Transverse colon (tissue), 4 donors: ENCODE data around the gene CCDC181. TPM values are rescaled to one million over a fixed set of nuclear protein-coding genes. Genes with fewer than 3 reads are reported as not detected.

Source experiments
- DNase-seq: peaks from one replicate; pipeline ENCODE4 v3.0.0-alpha.2; 2019
- H3K27ac ChIP-seq, 4 donors: fragments of 200-600 bp; sonication (generic); 2 replicates each; pipeline ENCODE4 v1.5.1; 2016 to 2018; ENCODE audit warnings: inconsistent platforms in 4 of 4
- H3K27me3 ChIP-seq: fragments of 200-600 bp; sonication (generic); 2 replicates; pipeline ENCODE4 v1.5.1; 2017; ENCODE audit warnings: inconsistent platforms
- H3K36me3 ChIP-seq, 4 donors: fragments of 200-600 bp; sonication (generic); 2 replicates each; pipeline ENCODE4 v1.5.1; 2017 to 2019; ENCODE audit warnings: inconsistent platforms in 4 of 4
- H3K4me1 ChIP-seq, 4 donors: fragments of 200-600 bp; sonication (generic); 2 replicates each; pipeline ENCODE4 v1.5.1; 2017 to 2020; ENCODE audit warnings: inconsistent platforms in 4 of 4
- H3K4me3 ChIP-seq, 4 donors: fragments of 200-600 bp; sonication (generic); 1 replicate in 1 of 4; 2 replicates in 3 of 4; pipeline versions ENCODE4 v1.5.1 to v1.6.1; 2017 to 2019; ENCODE audit warnings: inconsistent platforms in 4 of 4
- H3K9me3 ChIP-seq, 2 donors: fragments of 200-600 bp; sonication (generic); 2 replicates each; pipeline ENCODE4 v1.5.1; 2017 to 2019; ENCODE audit warnings: inconsistent platforms in 2 of 2
- CTCF ChIP-seq, 5 experiments: fragments of 200-600 bp in 3 of 5; fragments of 450-650 bp in 2 of 5; sonication (generic) in 3 of 5; IDR thresholded peaks; 1 replicate in 2 of 5; 2 replicates in 3 of 5; pipeline ENCODE4 v1.5.1; 2016 to 2017; ENCODE audit warnings: antibody characterized with exemption in 5 of 5, inconsistent platforms in 3 of 5, mild to moderate bottlenecking in 2 of 5, moderate library complexity in 1 of 5
- EP300 ChIP-seq: sonication (generic); formaldehyde crosslinking; IDR thresholded peaks from one replicate; pipeline ENCODE4 v1.6.1; 2017; ENCODE audit warnings: antibody characterized with exemption, low read depth
- POLR2A ChIP-seq: fragments of 450-650 bp; IDR thresholded peaks from one replicate; pipeline ENCODE4 v1.6.1; 2016; ENCODE audit warnings: antibody characterized with exemption, mild to moderate bottlenecking, moderate library complexity
- POLR2AphosphoS5 ChIP-seq, 3 donors: sonication (generic); formaldehyde crosslinking; IDR thresholded peaks; one replicate each; pipeline ENCODE4 v1.6.1; 2016; ENCODE audit warnings: antibody characterized with exemption in 3 of 3
- WGBS, 2 donors: methylation state at CpG; one replicate each; pipeline ENCODE4 v1.1.5; 2018; ENCODE audit warnings: low coverage in 1 of 2; 5-methylcytosine and 5-hydroxymethylcytosine counted together
- in situ Hi-C, 4 donors: fragments of 200-750 bp; cut with MboI; loops; one replicate each; pipeline versions ENCODE4 v1.15.0 to v1.15.1; 2017; ENCODE audit warnings: low sequenced_read_pairs in 3 of 4, low pct_ligation_motif_present in 1 of 4, low pct_unique_long_range_greater_than_20kb in 1 of 4
- intact Hi-C: fragments of 100-400 bp; cut with DNase I; formaldehyde crosslinking; loops from one replicate; pipeline ENCODE4 v1.15.1; 2023; ENCODE audit warnings: low total_unique reads
- small RNA-seq, 4 donors: library from RNA; depleted of rRNA; stranded (forward); fragments of <200 nt; gene quantifications; one replicate each; pipeline ENCODE3, GENCODE V24; 2016
- total RNA-seq, 4 donors: library from RNA; depleted of rRNA; stranded (reverse); fragments of >200 nt; gene quantifications; one replicate each; pipeline ENCODE4 v1.1.0, GENCODE V29; 2016

CCDC181 gene
- total RNA-seq, 4 donors from 2014 or later, result 0.14 to 0.95 TPM; not detected in 2

- H3K27ac ChIP-seq, result no peak overlapping the region
- in situ Hi-C loops, result loop anchor here (10.0 to 25.0 kb wide), 4 partner anchors 236 to 1003 kb away; partner anchors contain the start of gene ATP1B1 (in 1 of the 4)
- 75 to 83% methylated on average over 2 of the region's 2 CpGs for WGBS, 2 donors
- H3K4me1 ChIP-seq, result peaks cover 0 to 2% (median 0%) of the 10 kb centered on the region in 4 donors
- H3K27me3 ChIP-seq, result no peaks in the 10 kb centered on the region
- no peak for DNase-seq
- H3K36me3 ChIP-seq, result no peaks in the 10 kb centered on the region
- no peak overlapping the region for H3K4me3 ChIP-seq
- no peaks in the 10 kb centered on the region for H3K9me3 ChIP-seq
- intact Hi-C loops, result loop anchor here (5.0 kb wide), 1 partner anchor 746 kb away; no protein-coding TSS in a partner anchor
- TF ChIP-seq POLR2AphosphoS5 (IDR thresholded peaks at IDR 0.05) (no peak), EP300 (no peak), CTCF (IDR thresholded peaks at IDR 0.05) (no peak), POLR2A (no peak)
These were observed 79.4 kb downstream of the CCDC181 start for GRCh38 chr1:169347688-169348382.

GRCh38 chr1:169346036-169346589 lies 81.2 kb downstream of the CCDC181 start:
- H3K27me3 ChIP-seq, result no peaks in the 10 kb centered on the region
- DNase-seq, result no peak
- in situ Hi-C loops (loop anchor here (10.0 to 25.0 kb wide), 4 partner anchors 234 to 1001 kb away; partner anchors contain the start of gene ATP1B1 (in 1 of the 4)), intact Hi-C loops (loop anchor here (5.0 kb wide), 1 partner anchor 744 kb away; no protein-coding TSS in a partner anchor)
- no peak for TF ChIP-seq POLR2AphosphoS5 (IDR thresholded peaks at IDR 0.05)
- TF ChIP-seq CTCF (IDR thresholded peaks at IDR 0.05), result no peak
- no peak for TF ChIP-seq EP300
- no peak for TF ChIP-seq POLR2A
- 93 to 98% methylated on average over 3 of the region's 3 CpGs for WGBS, 2 donors
- no peak overlapping the region for H3K27ac ChIP-seq
- no peaks in the 10 kb centered on the region for H3K9me3 ChIP-seq
- H3K36me3 ChIP-seq, result no peaks in the 10 kb centered on the region
- H3K4me3 ChIP-seq, result no peak overlapping the region
- H3K4me1 ChIP-seq, result peaks cover 0 to 2% (median 0%) of the 10 kb centered on the region in 4 donors

GRCh38 chr1:169345511-169345910 lies 81.8 kb downstream of the CCDC181 start:
- no peak for DNase-seq
- Histone ChIP-seq H3K27me3 (no peaks in the 10 kb centered on the region), H3K27ac (no peak overlapping the region), H3K4me3 (no peak overlapping the region), H3K9me3 (no peaks in the 10 kb centered on the region), H3K36me3 (no peaks in the 10 kb centered on the region), H3K4me1 (peaks cover 0 to 2% (median 0%) of the 10 kb centered on the region in 4 donors)
- 95 to 100% methylated on average over 1 of the region's 1 CpG for WGBS, 2 donors
- intact Hi-C loops, result loop anchor here (5.0 kb wide), 1 partner anchor 743 kb away; no protein-coding TSS in a partner anchor
- TF ChIP-seq CTCF (IDR thresholded peaks at IDR 0.05), result no peak
- no peak for TF ChIP-seq EP300
- TF ChIP-seq POLR2A, result no peak
- no peak for TF ChIP-seq POLR2AphosphoS5 (IDR thresholded peaks at IDR 0.05)
- in situ Hi-C loops, result loop anchor here (10.0 to 25.0 kb wide), 4 partner anchors 233 to 1001 kb away; partner anchors contain the start of gene ATP1B1 (in 1 of the 4)

Small RNA genes within 50 kb of the gene (small RNA-seq; reads per million reads assigned to genes)
- gene AL021068.2, result 0 reads per million in 4 donors

Other genes starting within 250 kb of the CCDC181 start
- 10 to 100 TPM in 1 of 4 donors, 1 to 10 TPM in 3; 1.9 to 15.9 (median 8.3) TPM for gene NME7, start 59.7 kb downstream of the CCDC181 start, total RNA-seq
- 10 to 100 TPM; 14.5 to 33.3 (median 28.1) TPM for gene BLZF1, start 59.3 kb downstream of the CCDC181 start, total RNA-seq
- gene SLC19A2, start 58.5 kb upstream of the CCDC181 start, total RNA-seq, result 10 to 100 TPM in 3 of 4 donors, 1 to 10 TPM in 1; 2.8 to 20.2 (median 14.9) TPM
- gene F5, start 159.0 kb upstream of the CCDC181 start, total RNA-seq, result under 1 TPM in 3 of 4 donors, not detected in 1; 0.32 to 0.82 (median 0.37) TPM
- gene SELP, start 202.7 kb upstream of the CCDC181 start, total RNA-seq, result 1 to 10 TPM; 1.8 to 4.9 (median 2.2) TPM